ENCODE data around the gene TEDDM1.

- TF ChIP-seq CTCF (IDR thresholded peaks at IDR 0.05; ENCODE audit: low read depth, low read length, missing input control) (no peak), ATF3 (IDR thresholded peaks at IDR 0.05) (no peak), FOXA2 (IDR thresholded peaks at IDR 0.05) (no peak), SP1 (IDR thresholded peaks at IDR 0.05) (no peak), NR2F2 (IDR thresholded peaks at IDR 0.05) (no peak), RAD21 (IDR thresholded peaks at IDR 0.05) (no peak), TAF1 (conservative IDR thresholded peaks at IDR 0.05) (no peak)
- TF ChIP-seq, protein P1, sequence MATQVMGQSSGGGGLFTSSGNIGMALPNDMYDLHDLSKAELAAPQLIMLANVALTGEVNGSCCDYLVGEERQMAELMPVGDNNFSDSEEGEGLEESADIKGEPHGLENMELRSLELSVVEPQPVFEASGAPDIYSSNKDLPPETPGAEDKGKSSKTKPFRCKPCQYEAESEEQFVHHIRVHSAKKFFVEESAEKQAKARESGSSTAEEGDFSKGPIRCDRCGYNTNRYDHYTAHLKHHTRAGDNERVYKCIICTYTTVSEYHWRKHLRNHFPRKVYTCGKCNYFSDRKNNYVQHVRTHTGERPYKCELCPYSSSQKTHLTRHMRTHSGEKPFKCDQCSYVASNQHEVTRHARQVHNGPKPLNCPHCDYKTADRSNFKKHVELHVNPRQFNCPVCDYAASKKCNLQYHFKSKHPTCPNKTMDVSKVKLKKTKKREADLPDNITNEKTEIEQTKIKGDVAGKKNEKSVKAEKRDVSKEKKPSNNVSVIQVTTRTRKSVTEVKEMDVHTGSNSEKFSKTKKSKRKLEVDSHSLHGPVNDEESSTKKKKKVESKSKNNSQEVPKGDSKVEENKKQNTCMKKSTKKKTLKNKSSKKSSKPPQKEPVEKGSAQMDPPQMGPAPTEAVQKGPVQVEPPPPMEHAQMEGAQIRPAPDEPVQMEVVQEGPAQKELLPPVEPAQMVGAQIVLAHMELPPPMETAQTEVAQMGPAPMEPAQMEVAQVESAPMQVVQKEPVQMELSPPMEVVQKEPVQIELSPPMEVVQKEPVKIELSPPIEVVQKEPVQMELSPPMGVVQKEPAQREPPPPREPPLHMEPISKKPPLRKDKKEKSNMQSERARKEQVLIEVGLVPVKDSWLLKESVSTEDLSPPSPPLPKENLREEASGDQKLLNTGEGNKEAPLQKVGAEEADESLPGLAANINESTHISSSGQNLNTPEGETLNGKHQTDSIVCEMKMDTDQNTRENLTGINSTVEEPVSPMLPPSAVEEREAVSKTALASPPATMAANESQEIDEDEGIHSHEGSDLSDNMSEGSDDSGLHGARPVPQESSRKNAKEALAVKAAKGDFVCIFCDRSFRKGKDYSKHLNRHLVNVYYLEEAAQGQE (IDR thresholded peaks at IDR 0.05) = no peak
- TF ChIP-seq, protein P2, sequence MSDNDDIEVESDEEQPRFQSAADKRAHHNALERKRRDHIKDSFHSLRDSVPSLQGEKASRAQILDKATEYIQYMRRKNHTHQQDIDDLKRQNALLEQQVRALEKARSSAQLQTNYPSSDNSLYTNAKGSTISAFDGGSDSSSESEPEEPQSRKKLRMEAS (IDR thresholded peaks at IDR 0.05) = no peak
Observed at GRCh38 chr1:182441719-182442118, 41.3 kb upstream of the TEDDM1 start.
